Keratinocyte (primary cell): Measurements from ENCODE around the gene RFTN1. TPM values are rescaled to one million over a fixed set of nuclear protein-coding genes. Genes with fewer than 3 reads are reported as not detected.

ENCODE experiments used
- DNase-seq: peaks from one replicate; pipeline ENCODE4 v3.0.0-alpha.2; 2011; ENCODE audit warnings: low read depth, missing footprints, low spot score
- FAIRE-seq: peaks from 2 replicates; lab custom pipeline; 2011; peaks lifted over from hg19 to GRCh38; lab: Jason Lieb, UNC
- H2AFZ ChIP-seq: 2 replicates; pipeline ENCODE4 v1.6.0; 2012; ENCODE audit warnings: low read length, control low read depth, inconsistent platforms; ENCODE audit not compliant: control insufficient read depth
- H3K27ac ChIP-seq: 2 replicates; pipeline ENCODE4 v1.5.1; 2011; ENCODE audit warnings: low read length; ENCODE audit not compliant: control insufficient read depth, insufficient read depth
- H3K27me3 ChIP-seq: 3 replicates; pipeline ENCODE4 v1.6.0; 2011; ENCODE audit warnings: low read length; ENCODE audit not compliant: control insufficient read depth, insufficient read depth; ENCODE audit errors: extremely low read depth
- H3K36me3 ChIP-seq, 2 experiments: 2 replicates in 1 of 2; 3 replicates in 1 of 2; pipeline ENCODE4 v1.5.1; 2011; ENCODE audit warnings: low read length in 2 of 2, mild to moderate bottlenecking in 1 of 2; ENCODE audit not compliant: control insufficient read depth in 2 of 2, insufficient read depth in 2 of 2; ENCODE audit errors: extremely low read depth in 1 of 2
- H3K4me1 ChIP-seq: 3 replicates; pipeline ENCODE4 v1.5.1; 2011; ENCODE audit warnings: low read length; ENCODE audit not compliant: control insufficient read depth, insufficient read depth; ENCODE audit errors: extremely low read depth
- H3K4me2 ChIP-seq: 3 replicates; pipeline ENCODE4 v1.6.0; 2011; ENCODE audit warnings: low read depth, low read length; ENCODE audit not compliant: control insufficient read depth, insufficient read depth; ENCODE audit errors: extremely low read depth
- H3K4me3 ChIP-seq, 3 experiments: fragments of 200-600 bp in 1 of 3; sonication (generic) in 1 of 3; 2 replicates in 2 of 3; 3 replicates in 1 of 3; pipeline ENCODE4 v1.5.1; 2011 to 2016; ENCODE audit warnings: low read length in 3 of 3, mild to moderate bottlenecking in 3 of 3, control low read depth in 2 of 3, inconsistent platforms in 1 of 3, low read depth in 1 of 3, mixed read lengths in 1 of 3, mixed run types in 1 of 3, moderate library complexity in 1 of 3; ENCODE audit not compliant: control insufficient read depth in 2 of 3, insufficient read depth in 2 of 3; ENCODE audit errors: extremely low read depth in 1 of 3
- H3K79me2 ChIP-seq: 2 replicates; pipeline ENCODE4 v1.6.0; 2012; ENCODE audit warnings: low read length; ENCODE audit not compliant: control insufficient read depth, insufficient read depth
- H3K9ac ChIP-seq: 3 replicates; pipeline ENCODE4 v1.6.0; 2011; ENCODE audit warnings: low read length; ENCODE audit not compliant: control insufficient read depth, insufficient read depth; ENCODE audit errors: extremely low read depth
- H3K9me1 ChIP-seq: 3 replicates; pipeline ENCODE4 v1.6.0; 2011; ENCODE audit warnings: low read length; ENCODE audit not compliant: control insufficient read depth, insufficient read depth; ENCODE audit errors: extremely low read depth
- H3K9me3 ChIP-seq: 2 replicates; pipeline ENCODE4 v1.5.1; 2012; ENCODE audit warnings: low read depth, low read length; ENCODE audit not compliant: control insufficient read depth
- H4K20me1 ChIP-seq: 3 replicates; pipeline ENCODE4 v1.6.0; 2011; ENCODE audit warnings: low read length; ENCODE audit not compliant: control insufficient read depth, insufficient read depth; ENCODE audit errors: extremely low read depth
- EZH2 ChIP-seq: IDR thresholded peaks from one replicate; pipeline ENCODE4 v1.6.1; 2012; ENCODE audit warnings: inconsistent platforms, mild to moderate bottlenecking, low read length, moderate library complexity
- dilution Hi-C: fragments of 300-500 bp; cut with MboI; formaldehyde crosslinking; loops from one replicate; pipeline ENCODE4 v1.7.0; 2020; ENCODE audit warnings: low sequenced_read_pairs; ENCODE audit not compliant: extremely low pct_ligation_motif_present
- polyA plus RNA-seq, 5 experiments: library from polyadenylated mRNA; depleted of rRNA in 3 of 5; stranded (reverse) in 3 of 5; stranded (forward) in 1 of 5; unstranded in 1 of 5; fragments of >200 nt; gene quantifications; 1 replicate in 1 of 5; 2 replicates in 3 of 5; 3 replicates in 1 of 5; pipeline versions ENCODE4 v1.2.1 to v1.2.3, GENCODE V29; 2011 to 2012; ENCODE audit warnings: missing spikeins in 2 of 5, low read depth in 1 of 5, low replicate concordance in 1 of 5
- TF ChIP-seq, protein P1 (sequence below), 3 experiments: IDR thresholded peaks in 1 of 3; conservative IDR thresholded peaks in 1 of 3; optimal IDR thresholded peaks in 1 of 3; 2 replicates in 2 of 3; 3 replicates in 1 of 3; pipeline versions ENCODE3 to v1.5.1; 2011; ENCODE audit warnings: low read length in 3 of 3, mild to moderate bottlenecking in 3 of 3, moderate library complexity in 2 of 3, control low read depth in 1 of 3, inconsistent platforms in 1 of 3; ENCODE audit not compliant: insufficient read depth in 2 of 3; ENCODE audit errors: extremely low read depth in 1 of 3

The RFTN1 gene
- polyA plus RNA-seq, 1 donor (not counting 4 experiments of a cell fraction or from before 2014, with no cell fraction given): 18.0 TPM

DNA sequence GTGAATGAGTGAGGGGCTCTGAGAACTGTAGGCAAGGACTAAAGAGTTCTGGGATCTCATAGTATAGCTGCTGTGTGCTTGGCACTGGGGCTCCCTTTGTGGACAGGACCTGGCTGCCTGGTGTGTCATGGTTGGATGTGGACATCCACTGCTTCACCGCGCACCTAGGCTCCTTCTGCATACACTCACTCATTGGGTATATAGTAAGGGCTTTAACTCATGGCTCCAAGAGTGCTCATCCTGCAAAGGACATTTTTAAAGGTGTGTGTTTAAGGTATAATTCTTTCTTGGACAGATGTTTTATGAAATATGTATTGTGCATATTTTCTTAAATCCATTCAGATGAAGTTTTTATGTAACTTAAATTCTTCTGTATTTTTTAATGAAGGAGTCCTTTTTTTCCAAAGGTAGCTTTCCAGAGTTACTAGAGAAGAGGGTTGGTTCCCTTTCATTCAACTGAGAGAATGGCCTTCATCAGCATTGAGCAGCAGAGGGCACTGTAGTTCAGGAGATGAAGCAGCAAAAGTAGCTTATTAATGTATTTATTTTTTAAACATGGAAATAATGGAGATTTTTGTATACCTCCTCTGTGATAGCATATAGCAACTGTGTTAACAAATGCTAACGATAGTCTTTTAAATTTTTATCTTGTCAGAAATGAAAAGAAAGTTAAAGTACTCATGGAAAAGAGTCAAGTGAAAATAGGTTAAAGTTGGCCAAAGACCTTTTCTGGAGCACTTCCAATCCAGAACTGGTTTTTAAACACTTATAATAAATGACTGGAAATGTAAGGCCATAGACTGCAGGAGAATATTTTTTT lies 223.3 kb downstream of the RFTN1 start:
- Histone ChIP-seq H2AFZ (no peak overlapping the region), H4K20me1 (no peaks in the 10 kb centered on the region), H3K4me3 (no peak overlapping the region), H3K9me1 (no peaks in the 10 kb centered on the region), H3K9ac (no peak overlapping the region), H3K27me3 (no peaks in the 10 kb centered on the region), H3K9me3 (no peaks in the 10 kb centered on the region), H3K4me1 (no peaks in the 10 kb centered on the region), H3K27ac (no peak overlapping the region), H3K79me2 (no peaks in the 10 kb centered on the region), H3K4me2 (no peak overlapping the region), H3K36me3 (peaks cover 5 to 18% of the 10 kb centered on the region in 2 experiments)
- dilution Hi-C loops: no loop called here
- FAIRE-seq (no peak), DNase-seq (no peak)
- TF ChIP-seq EZH2: no peak
- TF ChIP-seq, protein P1, sequence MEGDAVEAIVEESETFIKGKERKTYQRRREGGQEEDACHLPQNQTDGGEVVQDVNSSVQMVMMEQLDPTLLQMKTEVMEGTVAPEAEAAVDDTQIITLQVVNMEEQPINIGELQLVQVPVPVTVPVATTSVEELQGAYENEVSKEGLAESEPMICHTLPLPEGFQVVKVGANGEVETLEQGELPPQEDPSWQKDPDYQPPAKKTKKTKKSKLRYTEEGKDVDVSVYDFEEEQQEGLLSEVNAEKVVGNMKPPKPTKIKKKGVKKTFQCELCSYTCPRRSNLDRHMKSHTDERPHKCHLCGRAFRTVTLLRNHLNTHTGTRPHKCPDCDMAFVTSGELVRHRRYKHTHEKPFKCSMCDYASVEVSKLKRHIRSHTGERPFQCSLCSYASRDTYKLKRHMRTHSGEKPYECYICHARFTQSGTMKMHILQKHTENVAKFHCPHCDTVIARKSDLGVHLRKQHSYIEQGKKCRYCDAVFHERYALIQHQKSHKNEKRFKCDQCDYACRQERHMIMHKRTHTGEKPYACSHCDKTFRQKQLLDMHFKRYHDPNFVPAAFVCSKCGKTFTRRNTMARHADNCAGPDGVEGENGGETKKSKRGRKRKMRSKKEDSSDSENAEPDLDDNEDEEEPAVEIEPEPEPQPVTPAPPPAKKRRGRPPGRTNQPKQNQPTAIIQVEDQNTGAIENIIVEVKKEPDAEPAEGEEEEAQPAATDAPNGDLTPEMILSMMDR (optimal IDR thresholded peaks at IDR 0.05 in 1 of 3, IDR thresholded peaks at IDR 0.05 in 1 of 3, conservative IDR thresholded peaks at IDR 0.05 in 1 of 3; ENCODE audit: extremely low read depth in 1 of 3, insufficient read depth in 2 of 3, low read length in 3 of 3): peak; percentile 59 to 70 (median 60)

DNA sequence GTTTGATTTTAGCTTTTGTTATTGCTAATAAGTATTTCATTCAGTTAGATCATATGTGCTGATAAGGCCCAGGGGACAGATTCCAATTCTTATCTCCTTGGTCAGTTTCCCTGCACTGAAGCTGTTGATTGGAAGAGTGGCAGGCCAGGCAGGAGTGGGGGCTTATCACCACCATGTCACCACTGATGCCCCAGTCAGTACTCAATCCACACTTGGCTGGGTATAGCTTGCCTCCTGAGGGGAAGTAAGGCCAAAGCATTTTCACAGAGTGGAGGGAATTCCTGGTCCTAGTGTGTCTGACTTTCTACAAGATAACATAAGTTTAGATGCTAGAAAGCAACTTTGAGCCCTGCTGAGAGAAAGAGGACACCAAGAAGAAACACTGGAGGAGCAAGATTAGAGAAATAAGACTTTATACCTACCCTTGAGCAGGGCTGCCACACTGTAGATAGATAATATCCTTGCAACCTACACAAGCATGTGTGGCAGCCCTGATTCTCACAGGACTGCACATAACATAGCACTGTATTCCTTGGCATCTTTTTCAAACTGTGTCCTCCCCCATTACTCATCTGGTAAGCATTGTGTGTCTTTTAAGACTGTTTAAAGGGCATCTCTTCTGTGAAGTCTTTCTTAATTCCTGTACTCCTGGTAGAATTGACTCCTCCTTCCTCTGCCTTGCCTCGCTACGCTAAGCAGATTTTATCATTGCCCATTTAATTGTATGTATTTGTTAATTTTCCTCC lies 224.2 kb downstream of the RFTN1 start:
- Histone ChIP-seq H3K4me1 (no peaks in the 10 kb centered on the region), H2AFZ (no peak overlapping the region), H3K9me1 (no peaks in the 10 kb centered on the region), H3K27me3 (no peaks in the 10 kb centered on the region), H3K9ac (no peak overlapping the region), H3K36me3 (peaks cover 5 to 18% of the 10 kb centered on the region in 2 experiments), H3K4me2 (no peak overlapping the region), H3K79me2 (no peaks in the 10 kb centered on the region), H4K20me1 (no peaks in the 10 kb centered on the region), H3K4me3 (no peak overlapping the region), H3K27ac (no peak overlapping the region), H3K9me3 (no peaks in the 10 kb centered on the region)
- DNase-seq (no peak), FAIRE-seq (no peak)
- TF ChIP-seq, protein P1 (optimal IDR thresholded peaks at IDR 0.05 in 1 of 3, IDR thresholded peaks at IDR 0.05 in 1 of 3, conservative IDR thresholded peaks at IDR 0.05 in 1 of 3; ENCODE audit: extremely low read depth in 1 of 3, insufficient read depth in 2 of 3, low read length in 3 of 3): no peak
- no peak for TF ChIP-seq EZH2
- dilution Hi-C loops: no loop called here
